Fibroblast of mammary gland (primary cell): Measurements from ENCODE around the gene TMEM128.
"Not testable (repeated sequence)": the region's sequence is repeated elsewhere in the genome, so short reads cannot be mapped to it uniquely, and the experiment has no call there.

Experiments used
- DNase-seq: peaks from one replicate; pipeline ENCODE4 v3.0.0-alpha.2; 2010; ENCODE audit warnings: low read depth
- H3K4me3 ChIP-seq: 2 replicates; pipeline ENCODE4 v1.5.1; 2011; ENCODE audit warnings: low read depth, mild to moderate bottlenecking, low read length, moderate library complexity; ENCODE audit not compliant: control insufficient read depth
- TF ChIP-seq, protein P1 (sequence below): conservative IDR thresholded peaks from 2 replicates; pipeline ENCODE4 v1.5.1; 2011; ENCODE audit warnings: low read depth, low read length, inconsistent platforms; ENCODE audit not compliant: control insufficient read depth, insufficient read depth

TMEM128 gene

DNA sequence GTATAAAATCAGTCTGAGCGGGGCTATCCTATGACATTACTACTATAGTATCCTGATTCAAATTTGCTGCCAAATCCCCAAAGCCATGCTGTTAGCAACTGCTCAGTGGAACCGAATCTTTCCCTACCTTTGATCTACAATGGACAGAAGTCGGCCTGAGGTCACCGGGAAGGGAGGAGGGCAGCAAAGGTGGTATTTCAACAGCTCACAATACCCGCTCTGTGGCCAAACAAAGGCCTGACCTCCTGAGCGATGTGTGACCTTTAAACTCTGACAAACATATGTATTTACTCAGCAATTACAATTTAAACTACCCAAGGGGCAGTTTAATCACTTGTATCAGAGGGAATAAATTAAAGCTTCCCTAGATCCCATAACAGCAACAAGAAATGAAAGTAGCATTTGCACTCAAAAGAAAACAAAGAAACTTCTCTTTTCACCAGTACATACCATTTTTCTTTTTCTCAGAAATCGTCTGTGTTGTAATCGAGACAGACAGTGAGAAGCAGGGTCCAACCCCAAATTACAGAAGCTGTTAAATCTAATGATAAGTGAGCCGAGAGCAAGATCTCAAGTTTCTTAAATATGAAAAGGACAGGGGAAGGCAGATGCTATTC is 11.6 kb upstream of the TMEM128 start:
- DNase-seq: peak; percentile 3
- H3K4me3 ChIP-seq: no peak overlapping the region
- TF ChIP-seq, protein P1, sequence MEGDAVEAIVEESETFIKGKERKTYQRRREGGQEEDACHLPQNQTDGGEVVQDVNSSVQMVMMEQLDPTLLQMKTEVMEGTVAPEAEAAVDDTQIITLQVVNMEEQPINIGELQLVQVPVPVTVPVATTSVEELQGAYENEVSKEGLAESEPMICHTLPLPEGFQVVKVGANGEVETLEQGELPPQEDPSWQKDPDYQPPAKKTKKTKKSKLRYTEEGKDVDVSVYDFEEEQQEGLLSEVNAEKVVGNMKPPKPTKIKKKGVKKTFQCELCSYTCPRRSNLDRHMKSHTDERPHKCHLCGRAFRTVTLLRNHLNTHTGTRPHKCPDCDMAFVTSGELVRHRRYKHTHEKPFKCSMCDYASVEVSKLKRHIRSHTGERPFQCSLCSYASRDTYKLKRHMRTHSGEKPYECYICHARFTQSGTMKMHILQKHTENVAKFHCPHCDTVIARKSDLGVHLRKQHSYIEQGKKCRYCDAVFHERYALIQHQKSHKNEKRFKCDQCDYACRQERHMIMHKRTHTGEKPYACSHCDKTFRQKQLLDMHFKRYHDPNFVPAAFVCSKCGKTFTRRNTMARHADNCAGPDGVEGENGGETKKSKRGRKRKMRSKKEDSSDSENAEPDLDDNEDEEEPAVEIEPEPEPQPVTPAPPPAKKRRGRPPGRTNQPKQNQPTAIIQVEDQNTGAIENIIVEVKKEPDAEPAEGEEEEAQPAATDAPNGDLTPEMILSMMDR: no peak

DNA sequence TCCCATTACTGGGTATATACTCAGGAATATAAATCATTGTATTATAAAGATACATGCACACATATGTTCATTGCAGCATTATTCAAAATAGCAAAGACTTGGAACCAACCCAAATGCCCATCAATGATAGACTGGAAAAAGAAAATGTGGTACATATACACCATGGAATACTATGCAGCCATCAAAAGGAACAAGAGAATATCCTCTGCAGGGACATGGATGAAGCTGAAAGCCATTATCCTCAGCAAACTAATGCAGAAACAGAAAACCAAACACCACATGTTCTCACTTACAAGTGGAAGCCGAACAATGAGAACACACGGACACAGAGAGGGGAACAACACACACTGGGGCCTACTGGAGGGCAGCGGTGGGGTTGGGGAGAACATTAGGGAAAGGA is 9.7 kb upstream of the TMEM128 start:
- not testable (repeated sequence) for DNase-seq, H3K4me3 ChIP-seq

DNA sequence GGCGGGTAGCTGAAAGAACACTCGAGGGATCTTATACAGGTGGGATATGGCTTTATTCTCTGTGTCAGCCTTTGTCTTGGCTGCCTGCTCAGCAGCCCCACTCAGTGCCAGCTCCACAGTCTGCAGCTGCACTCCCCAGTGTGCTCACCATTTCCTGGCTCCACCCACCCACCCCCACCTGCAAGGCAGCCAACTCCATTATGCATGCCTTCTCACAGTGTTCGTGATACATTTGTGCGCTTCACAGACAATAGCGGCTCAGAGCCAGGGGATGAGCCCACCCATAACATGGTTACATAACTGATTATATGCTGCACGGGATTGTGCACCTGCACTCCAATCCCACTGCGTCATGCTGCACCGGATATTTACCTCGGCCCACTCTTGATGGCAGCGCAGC is 8.8 kb upstream of the TMEM128 start:
- H3K4me3 ChIP-seq: no peak overlapping the region
- TF ChIP-seq, protein P1: no peak
- no peak for DNase-seq

DNA sequence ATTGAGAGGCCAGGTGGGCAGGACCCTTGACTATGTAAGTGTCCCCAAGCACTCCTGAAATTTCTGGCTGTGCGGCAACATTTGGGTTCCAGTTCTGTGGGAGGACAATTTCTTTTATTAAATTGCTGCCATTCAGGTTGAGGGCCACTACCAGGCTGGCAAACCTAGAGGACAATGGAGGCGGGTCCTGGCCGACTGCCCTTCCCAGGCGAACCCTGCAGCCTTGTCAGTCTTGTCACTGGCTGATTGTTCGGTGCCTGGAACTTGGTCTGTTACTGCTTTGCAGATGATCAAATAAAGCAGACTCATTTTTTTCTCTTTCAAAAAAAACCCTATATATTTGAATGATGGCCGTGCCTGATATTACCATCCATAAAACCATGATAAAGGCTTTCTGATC is 6.6 kb upstream of the TMEM128 start:
- no peak for DNase-seq
- TF ChIP-seq, protein P1: no peak
- H3K4me3 ChIP-seq: no peak overlapping the region

DNA sequence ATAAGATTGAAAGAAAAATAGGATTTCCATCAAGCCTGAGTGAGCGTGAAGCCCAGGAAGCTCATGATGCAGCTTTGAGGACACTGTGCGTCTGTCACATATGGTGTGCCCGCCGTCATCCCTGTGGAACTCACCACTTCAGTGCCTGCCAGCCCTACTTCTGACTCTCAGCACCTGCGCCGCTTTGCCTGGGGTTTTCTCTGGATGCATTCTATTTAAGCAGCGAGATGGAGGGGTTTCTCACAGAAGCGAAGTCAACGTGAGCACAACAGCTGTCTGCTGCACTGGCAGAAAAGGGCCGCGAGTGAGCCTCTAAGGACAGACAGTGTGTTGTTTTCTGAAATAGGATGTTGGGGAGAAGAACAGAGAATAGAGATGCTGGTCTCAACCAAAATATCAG is 6.2 kb upstream of the TMEM128 start:
- DNase-seq: no peak
- TF ChIP-seq, protein P1: no peak
- H3K4me3 ChIP-seq: no peak overlapping the region

DNA sequence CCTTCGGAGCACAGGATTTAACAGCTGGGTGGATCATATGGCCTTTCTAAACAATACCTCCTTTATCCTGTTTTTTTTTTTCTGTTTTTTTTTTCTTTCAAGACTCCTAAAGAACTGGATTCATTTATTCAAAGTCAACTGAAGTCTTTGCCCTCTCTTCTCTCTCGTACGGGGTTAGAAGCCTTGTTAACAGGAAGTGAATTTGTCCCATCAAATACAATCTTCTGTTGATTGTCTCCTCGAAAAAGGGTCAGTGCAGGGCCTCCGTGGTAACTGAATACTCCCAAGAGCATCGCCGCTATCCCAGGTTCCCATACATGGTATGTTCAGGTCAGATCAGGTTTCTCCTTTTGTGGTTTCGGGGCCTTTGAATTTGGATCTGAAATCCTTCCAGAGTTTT is 1.8 kb upstream of the TMEM128 start:
- TF ChIP-seq, protein P1: no peak
- no peak for DNase-seq
- H3K4me3 ChIP-seq: no peak overlapping the region

DNA sequence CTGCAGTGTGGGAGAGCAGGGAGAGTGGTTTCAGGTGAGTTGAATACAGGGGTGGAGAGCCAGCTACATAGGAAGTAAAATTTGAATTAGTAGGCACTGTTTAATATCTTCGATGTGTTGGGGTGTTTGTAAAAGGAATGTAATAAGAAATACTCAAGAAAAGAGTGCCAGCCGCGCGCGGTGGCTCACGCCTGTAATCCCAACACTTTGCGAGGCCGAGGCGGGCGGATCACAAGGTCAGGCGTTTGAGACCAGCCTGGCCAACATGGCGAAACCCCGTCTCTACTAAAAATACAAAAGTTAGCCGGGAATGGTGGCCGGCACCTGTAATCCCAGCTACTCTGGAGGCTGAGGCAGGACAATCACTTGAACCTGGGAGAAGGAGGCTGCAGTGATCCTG is 1.3 kb upstream of the TMEM128 start:
- not testable (repeated sequence) for DNase-seq, H3K4me3 ChIP-seq

DNA sequence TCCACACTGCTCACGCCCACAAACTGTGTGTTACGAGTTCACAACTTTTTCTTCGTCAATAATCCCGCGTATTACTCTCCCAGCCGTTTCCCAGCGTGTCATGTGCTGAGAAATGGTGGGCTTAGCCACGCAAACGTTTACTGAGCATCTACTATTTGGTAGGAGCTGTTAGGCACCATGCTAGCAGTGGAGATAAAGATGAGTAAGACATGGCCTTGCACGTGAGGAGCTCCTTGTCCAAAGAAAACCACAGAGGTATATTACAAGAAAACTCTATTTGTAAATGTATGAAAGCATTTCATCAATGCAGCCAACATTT is 821 bp upstream of the TMEM128 start:
- TF ChIP-seq, protein P1: no peak
- H3K4me3 ChIP-seq: peak overlapping the region; percentile 74
- peak; percentile 30 for DNase-seq
